Upper lobe of right lung (tissue), 1 donor: ENCODE measurements around the gene FHOD1. TPM values are rescaled to one million over a fixed set of nuclear protein-coding genes. Genes with fewer than 3 reads are reported as not detected.

ENCODE experiments used
- ATAC-seq: fragments of 200-7000 bp; cut with Tn5 transposase; one replicate; pipeline ENCODE4 v1.9.1; 2020; ENCODE audit warnings: mild to moderate bottlenecking, moderate library complexity
- DNase-seq: peaks from one replicate; pipeline ENCODE4 v3.0.0-alpha.2; 2020
- H3K27ac ChIP-seq: fragments of 200-600 bp; one replicate; pipeline ENCODE4 v1.8.0; 2022
- H3K27me3 ChIP-seq: fragments of 200-600 bp; one replicate; pipeline ENCODE4 v1.8.0; 2022; ENCODE audit warnings: mild to moderate bottlenecking
- H3K36me3 ChIP-seq: fragments of 200-600 bp; one replicate; pipeline ENCODE4 v1.8.0; 2022
- H3K4me1 ChIP-seq: fragments of 200-600 bp; one replicate; pipeline ENCODE4 v1.8.0; 2022
- H3K4me3 ChIP-seq: fragments of 200-600 bp; one replicate; pipeline ENCODE4 v1.8.0; 2022; ENCODE audit warnings: mild to moderate bottlenecking
- H3K9me3 ChIP-seq: fragments of 200-600 bp; one replicate; pipeline ENCODE4 v1.8.0; 2022
- intact Hi-C: fragments of 100-400 bp; cut with DNase I; formaldehyde crosslinking; loops from one replicate; pipeline ENCODE4 v1.11.0; 2022
- total RNA-seq: library from RNA; stranded (reverse); fragmentation: NEBNext Ultra II Directional; extraction: Animal tissue kit (Norgen Biotek cat#: 25700); gene quantifications from one replicate; pipeline ENCODE4 v1.2.1, GENCODE V29; 2021
- TF ChIP-seq, protein P1 (sequence below): fragments of 200-600 bp; IDR thresholded peaks from one replicate; pipeline ENCODE4 v1.8.0; 2022; ENCODE audit warnings: antibody characterized with exemption
- donor health status: DM: no; HTN: yes; CAD: no; lungs with severe emphysema.

Gene FHOD1
- total RNA-seq, 1 donor from 2014 or later = 94.9 TPM

DNA sequence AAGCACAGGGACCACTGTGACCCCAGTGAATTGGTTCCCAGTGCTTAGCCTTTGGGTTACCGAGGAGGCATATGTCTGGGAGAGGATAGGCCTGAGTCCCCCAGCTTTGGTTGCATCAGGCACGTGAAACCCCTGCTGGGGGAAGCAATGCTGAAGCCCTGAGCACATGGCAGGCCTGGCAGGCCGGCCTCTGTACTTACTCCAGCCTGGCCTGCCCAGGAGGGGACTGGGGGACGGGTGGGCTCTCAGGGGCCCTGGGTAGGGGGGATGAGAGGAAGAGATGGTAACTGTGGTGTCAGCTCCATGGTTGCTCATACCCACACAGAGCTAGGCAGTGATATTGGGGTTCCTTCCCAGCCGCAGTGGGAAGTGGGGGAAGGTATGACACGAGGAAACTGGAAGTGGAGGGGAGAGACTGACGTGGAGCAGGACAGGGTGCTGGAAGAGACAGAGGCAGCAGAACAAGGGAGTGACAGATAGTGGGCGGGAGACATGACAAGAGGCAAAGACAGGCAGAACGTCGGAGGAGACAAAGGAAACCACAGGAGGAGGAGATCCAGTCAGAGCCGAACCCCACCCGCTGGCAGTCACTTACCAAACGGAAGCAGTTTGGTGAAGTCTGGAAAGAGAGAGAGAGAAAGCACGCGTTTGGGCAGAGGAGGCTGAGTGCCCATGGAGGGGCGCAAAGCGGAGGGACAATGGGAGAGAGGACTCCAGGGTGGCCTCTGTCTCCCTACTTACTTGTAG, 11.3 kb downstream of the FHOD1 start:
- H3K27ac ChIP-seq = no peak overlapping the region
- H3K9me3 ChIP-seq = no peaks in the 10 kb centered on the region
- ATAC-seq = no peak
- TF ChIP-seq, protein P1, sequence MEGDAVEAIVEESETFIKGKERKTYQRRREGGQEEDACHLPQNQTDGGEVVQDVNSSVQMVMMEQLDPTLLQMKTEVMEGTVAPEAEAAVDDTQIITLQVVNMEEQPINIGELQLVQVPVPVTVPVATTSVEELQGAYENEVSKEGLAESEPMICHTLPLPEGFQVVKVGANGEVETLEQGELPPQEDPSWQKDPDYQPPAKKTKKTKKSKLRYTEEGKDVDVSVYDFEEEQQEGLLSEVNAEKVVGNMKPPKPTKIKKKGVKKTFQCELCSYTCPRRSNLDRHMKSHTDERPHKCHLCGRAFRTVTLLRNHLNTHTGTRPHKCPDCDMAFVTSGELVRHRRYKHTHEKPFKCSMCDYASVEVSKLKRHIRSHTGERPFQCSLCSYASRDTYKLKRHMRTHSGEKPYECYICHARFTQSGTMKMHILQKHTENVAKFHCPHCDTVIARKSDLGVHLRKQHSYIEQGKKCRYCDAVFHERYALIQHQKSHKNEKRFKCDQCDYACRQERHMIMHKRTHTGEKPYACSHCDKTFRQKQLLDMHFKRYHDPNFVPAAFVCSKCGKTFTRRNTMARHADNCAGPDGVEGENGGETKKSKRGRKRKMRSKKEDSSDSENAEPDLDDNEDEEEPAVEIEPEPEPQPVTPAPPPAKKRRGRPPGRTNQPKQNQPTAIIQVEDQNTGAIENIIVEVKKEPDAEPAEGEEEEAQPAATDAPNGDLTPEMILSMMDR = no peak
- no peaks in the 10 kb centered on the region for H3K27me3 ChIP-seq
- peaks cover 17% of the 10 kb centered on the region for H3K4me1 ChIP-seq
- no peak for DNase-seq
- peaks cover 90% of the 10 kb centered on the region for H3K36me3 ChIP-seq
- no peak overlapping the region for H3K4me3 ChIP-seq
- intact Hi-C loops = no loop called here

DNA sequence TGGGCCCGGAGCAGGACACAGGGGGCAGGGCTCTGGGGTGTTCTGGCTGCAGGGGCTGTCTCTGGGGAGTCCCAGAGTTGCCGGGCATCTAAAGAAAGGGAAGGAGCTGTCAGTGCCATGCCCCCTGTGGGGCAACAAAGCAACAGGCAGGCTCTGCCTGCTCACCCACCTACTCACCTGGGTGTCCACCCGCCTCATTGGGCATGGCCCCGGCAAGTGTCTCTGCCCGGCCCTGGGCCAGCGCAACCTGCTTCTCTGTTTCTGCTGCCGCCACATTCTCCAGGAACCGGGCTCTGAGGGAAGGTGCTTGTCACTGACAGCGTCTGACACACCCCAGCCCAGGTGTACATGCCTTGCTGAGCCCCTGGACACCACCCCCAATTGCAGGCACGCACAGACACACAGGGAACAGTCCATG, 13.1 kb downstream of the FHOD1 start:
- no peaks in the 10 kb centered on the region for H3K4me1 ChIP-seq
- TF ChIP-seq, protein P1 = no peak
- DNase-seq (no peak), ATAC-seq (no peak)
- H3K27ac ChIP-seq = no peak overlapping the region
- H3K9me3 ChIP-seq = no peaks in the 10 kb centered on the region
- no peaks in the 10 kb centered on the region for H3K27me3 ChIP-seq
- intact Hi-C loops = no loop called here
- H3K4me3 ChIP-seq = no peak overlapping the region
- peaks cover 99% of the 10 kb centered on the region for H3K36me3 ChIP-seq

DNA sequence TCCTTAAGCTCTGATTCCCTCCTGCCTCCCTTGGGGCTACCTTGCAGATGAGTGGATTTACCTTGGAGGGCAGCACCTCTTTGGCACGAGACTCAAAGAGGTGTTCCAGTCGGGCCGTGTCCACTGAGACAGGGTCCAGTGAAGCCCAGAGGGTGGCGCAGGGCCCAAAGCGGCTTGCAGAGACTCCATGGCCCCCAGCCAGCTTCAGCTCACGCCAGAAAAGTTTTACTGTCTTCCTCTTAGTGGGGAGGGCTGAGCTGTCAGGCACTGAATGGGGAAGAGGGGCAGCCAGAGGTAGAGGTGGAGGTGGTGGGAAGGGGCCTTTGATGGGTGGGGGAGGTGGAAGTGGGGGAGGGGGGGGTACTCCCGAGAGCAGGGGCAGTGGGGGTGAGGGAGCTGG, 13.7 kb downstream of the FHOD1 start:
- Histone ChIP-seq H3K9me3 (no peaks in the 10 kb centered on the region), H3K4me3 (no peak overlapping the region), H3K4me1 (no peaks in the 10 kb centered on the region), H3K36me3 (peaks cover 99% of the 10 kb centered on the region), H3K27me3 (no peaks in the 10 kb centered on the region), H3K27ac (no peak overlapping the region)
- no peak for DNase-seq
- ATAC-seq = no peak
- intact Hi-C loops = no loop called here
- TF ChIP-seq, protein P1 = no peak

DNA sequence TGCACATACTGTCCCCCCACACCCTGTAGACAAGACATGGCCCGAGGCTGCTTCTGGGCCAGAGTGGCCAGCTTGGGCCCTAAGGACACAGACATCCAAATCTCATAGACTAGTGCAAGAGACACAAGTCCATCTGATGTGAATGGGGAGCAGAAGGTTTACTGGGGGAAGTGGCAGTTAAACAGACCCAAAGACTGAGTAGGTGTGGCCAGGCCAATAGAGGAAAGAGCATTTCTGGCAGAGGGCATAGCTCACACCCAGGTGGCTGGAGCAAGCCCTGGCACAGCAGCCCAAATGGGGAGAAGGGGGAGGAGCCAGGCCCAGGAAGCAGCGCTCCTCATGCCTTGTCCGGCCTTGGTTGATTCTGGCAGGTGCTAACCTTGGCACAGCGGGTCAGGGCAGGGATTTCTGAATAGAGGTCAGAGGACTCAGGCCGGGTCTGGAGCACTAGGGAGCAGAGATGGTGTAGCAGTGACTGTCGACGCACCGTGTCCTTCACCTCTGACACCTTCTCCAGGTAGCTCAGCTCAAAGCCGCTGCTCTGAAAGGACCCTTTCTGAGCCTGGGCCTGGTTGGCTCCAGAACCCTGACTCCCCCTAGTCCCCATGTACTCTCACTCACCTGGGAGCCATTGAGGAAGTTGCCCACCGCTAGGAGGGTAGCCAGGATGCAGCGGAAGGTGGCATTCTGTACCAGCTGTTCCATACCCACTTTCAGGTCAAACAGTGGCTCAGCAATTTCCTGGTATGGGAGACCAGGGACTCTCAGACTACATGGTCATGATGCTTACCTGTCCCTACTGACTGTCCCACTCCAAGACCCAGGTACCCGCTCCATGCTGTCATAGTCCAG, 16.2 kb downstream of the FHOD1 start:
- no peaks in the 10 kb centered on the region for H3K9me3 ChIP-seq
- TF ChIP-seq, protein P1 = no peak
- H3K36me3 ChIP-seq = peaks cover 79% of the 10 kb centered on the region
- ATAC-seq (no peak), DNase-seq (no peak)
- H3K27me3 ChIP-seq = no peaks in the 10 kb centered on the region
- intact Hi-C loops = no loop called here
- no peak overlapping the region for H3K4me3 ChIP-seq
- peaks cover 12% of the 10 kb centered on the region for H3K4me1 ChIP-seq
- H3K27ac ChIP-seq = no peak overlapping the region

DNA sequence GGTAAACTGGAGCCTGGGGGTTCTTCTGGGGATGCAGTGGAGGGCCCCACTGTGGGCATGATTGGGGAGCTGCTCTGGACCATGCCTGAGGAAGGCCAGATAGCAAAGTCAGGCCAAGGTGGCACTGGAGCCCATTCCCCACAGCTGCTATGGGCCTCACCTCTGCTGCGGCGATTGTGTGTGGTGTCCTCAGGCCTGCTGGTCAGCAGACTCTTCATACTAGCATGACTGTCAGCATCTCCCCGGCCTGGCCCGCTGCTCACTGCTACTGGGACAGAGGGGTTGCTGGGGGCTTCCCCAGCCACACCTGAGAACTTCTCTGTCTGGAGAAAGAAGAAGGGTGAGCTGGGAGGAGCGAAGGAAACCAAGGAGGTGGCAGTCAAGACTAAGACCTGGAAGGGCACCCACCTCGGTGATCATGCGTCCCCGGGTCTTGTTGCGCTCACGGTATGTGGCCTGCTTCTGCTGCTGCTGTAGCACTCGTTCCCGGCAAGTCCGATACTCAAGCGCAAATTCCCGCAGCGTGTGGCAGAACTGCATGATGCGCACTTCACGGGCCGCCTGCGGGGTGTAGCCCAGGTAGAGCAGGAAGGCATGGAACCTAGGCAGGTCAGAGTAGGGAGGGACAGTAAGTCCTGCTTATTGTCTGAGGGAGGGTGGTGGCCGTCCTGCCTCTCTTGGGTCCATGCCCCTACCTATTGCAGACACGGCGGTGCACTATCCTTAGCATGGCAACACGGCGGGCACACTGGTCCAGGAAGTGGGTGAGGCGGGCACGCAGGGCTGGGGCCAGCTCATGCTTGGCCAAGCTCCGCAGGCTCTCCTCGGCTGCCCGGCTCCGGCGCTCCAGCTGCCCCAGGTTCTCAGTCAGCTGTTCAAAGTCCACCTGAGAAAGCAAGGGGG, 17.1 kb downstream of the FHOD1 start:
- Histone ChIP-seq H3K36me3 (peaks cover 70% of the 10 kb centered on the region), H3K27me3 (no peaks in the 10 kb centered on the region), H3K9me3 (no peaks in the 10 kb centered on the region), H3K4me3 (no peak overlapping the region), H3K4me1 (peaks cover 13% of the 10 kb centered on the region), H3K27ac (no peak overlapping the region)
- ATAC-seq (no peak), DNase-seq (peak; percentile 61)
- TF ChIP-seq, protein P1 = no peak
- intact Hi-C loops = no loop called here
